Hepatocyte (in vitro differentiated cells): ENCODE results near the gene NUDT5.

Source experiments
- CTCF ChIP-seq: fragments of 200-600 bp; sonication (generic); IDR thresholded peaks from 2 replicates; pipeline ENCODE4 v1.5.1; 2016; ENCODE audit warnings: antibody characterized with exemption, mild to moderate bottlenecking; ENCODE audit not compliant: poor library complexity
- EZH2 ChIP-seq: fragments of 200-600 bp; sonication (generic); IDR thresholded peaks from 2 replicates; pipeline ENCODE4 v1.6.1; 2016; ENCODE audit warnings: antibody characterized with exemption, mild to moderate bottlenecking, borderline replicate concordance
- EZH2phosphoT487 ChIP-seq: fragments of 200-600 bp; sonication (generic); IDR thresholded peaks from one replicate; pipeline ENCODE4 v1.6.1; 2018; ENCODE audit warnings: antibody characterized with exemption, mild to moderate bottlenecking, low read depth, moderate library complexity; ENCODE audit not compliant: unreplicated experiment, severe bottlenecking

DNA sequence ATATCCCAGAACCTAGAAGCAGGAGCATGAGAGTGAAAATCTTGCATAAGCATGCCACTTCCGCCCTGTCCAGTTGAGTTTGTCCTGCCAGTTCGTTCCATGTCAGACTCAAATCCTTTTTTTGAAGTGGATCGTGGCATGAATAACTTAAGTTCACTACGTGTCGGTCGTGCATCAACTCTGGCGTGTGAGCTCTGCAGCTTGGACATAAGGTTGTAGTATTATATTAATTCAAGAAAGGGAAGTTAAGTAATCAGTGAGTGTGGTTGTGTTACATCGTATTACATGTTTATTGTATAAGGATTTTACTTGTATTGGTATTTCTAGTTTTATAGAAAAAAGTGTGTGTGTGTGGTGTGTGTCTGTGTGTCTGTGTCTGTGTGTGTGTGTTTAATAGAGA lies 23.3 kb upstream of the NUDT5 start:
- TF ChIP-seq CTCF, result no peak
- TF ChIP-seq EZH2, result no peak
- no peak for TF ChIP-seq EZH2phosphoT487
